Left cardiac atrium (tissue), 4 donors: Measurements from ENCODE around the gene PPP1R12B. TPM values are rescaled to one million over a fixed set of nuclear protein-coding genes. Genes with fewer than 3 reads are reported as not detected.
"Not testable (repeated sequence)": the region's sequence is repeated elsewhere in the genome, so short reads cannot be mapped to it uniquely, and the experiment has no call there.

Experiments
- ATAC-seq, 2 donors: fragments of 200-7000 bp; cut with Tn5 transposase; one replicate each; pipeline ENCODE4 v1.9.1; 2020; ENCODE audit warnings: mild to moderate bottlenecking in 2 of 2, moderate library complexity in 2 of 2
- DNase-seq: peaks from one replicate; pipeline ENCODE4 v3.0.0-alpha.2; 2020
- intact Hi-C, 2 donors: fragments of 100-400 bp; cut with DNase I; formaldehyde crosslinking; loops; one replicate each; pipeline versions ENCODE4 v1.14.1 to v1.15.1; 2022 to 2023
- total RNA-seq, 2 donors: library from RNA; stranded (reverse); fragmentation: NEBNext Ultra II Directional; extraction: Animal tissue kit (Norgen Biotek cat#: 25700); gene quantifications; one replicate each; pipeline ENCODE4 v1.2.1, GENCODE V29; 2021
- donor health status: DM: no; HTN: yes; CAD: no.
- donor health status: DM: no; HTN: yes; CAD: no; lungs with severe emphysema.
- donor health status: DM: yes; HTN: yes; CAD: no.
- donor health status: Dilated cardiomyopathy.

The PPP1R12B gene
- total RNA-seq, 2 donors from 2014 or later = 416 to 465 TPM

DNA sequence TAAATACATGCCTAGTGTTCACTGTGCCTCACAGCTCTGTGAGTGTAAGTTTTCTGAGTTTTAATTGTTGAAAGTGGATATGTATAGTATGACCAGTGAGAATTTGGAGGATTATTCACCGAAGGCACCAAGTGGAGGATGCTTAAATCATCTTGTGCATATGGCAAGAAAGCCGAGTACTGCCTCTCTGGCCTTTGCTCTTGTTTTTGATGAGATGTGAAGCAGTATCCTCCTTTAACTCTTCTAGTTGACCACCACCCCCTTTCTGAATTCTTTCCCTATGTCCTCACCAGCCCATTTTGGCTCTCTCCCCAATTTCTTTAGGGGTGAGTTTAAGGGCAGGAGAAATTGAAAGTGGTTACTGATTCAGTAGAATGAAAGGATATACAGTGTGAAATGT is 231.3 kb downstream of the PPP1R12B start:
- no peak for DNase-seq
- intact Hi-C loops = loop anchor here (10.0 kb wide), 1 partner anchor 75 kb away; no protein-coding TSS in a partner anchor
- peak in 1 of 2 donors; percentile 58 for ATAC-seq

DNA sequence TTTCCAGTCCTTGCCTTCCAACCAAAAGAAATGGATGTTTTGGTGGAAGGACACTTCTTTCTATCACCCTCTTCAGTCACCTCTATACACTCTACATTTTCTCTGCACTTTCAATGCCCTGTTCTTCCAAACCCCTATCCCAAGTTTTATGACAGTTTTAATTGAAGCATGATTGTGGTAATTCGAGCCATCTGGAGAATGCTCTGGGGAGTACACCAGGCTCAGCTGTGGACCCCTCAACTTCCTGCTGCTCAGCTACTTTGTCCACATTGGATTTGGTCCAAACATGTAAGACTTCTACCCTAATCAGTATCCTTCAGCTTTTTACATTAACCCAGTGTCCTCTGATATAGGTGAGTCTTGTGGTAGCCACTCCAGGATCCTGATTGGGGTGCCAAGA is 232.1 kb downstream of the PPP1R12B start:
- ATAC-seq = no peak
- DNase-seq = no peak
- intact Hi-C loops = no loop called here

DNA sequence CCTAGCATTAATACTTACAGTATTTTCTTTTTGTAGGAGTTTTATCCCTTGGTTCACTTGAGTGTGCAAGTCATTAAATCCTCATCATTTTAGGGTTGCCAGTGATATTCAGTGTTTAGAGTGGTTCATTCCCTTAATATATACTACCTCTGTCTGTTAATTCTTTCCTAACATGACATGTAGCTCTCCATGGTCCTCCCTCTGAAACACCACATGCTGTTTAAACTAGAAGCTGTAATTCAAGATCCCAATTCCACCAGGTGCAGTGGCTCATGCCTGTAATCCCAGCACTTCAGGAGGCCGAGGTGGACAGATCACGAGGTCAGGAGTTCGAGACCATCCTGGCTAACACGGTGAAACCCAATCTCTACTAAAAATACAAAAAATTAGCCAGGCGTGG is 233.9 kb downstream of the PPP1R12B start:
- ATAC-seq, DNase-seq, intact Hi-C loops: not testable (repeated sequence)

- DNase-seq (no peak), ATAC-seq (no peak)
- intact Hi-C loops = no loop called here
Observed at GRCh38 chr1:202584707-202585589, 236.4 kb downstream of the PPP1R12B start.

GRCh38 chr1:202585590-202585933 is 237.1 kb downstream of the PPP1R12B start:
- intact Hi-C loops = no loop called here
- ATAC-seq (no peak), DNase-seq (no peak)

- intact Hi-C loops = no loop called here
- DNase-seq (peak; percentile 47), ATAC-seq (no peak)
Observed at GRCh38 chr1:202586018-202586821, 237.7 kb downstream of the PPP1R12B start.

- no peak for ATAC-seq
- no peak for DNase-seq
- intact Hi-C loops = no loop called here
Observed at GRCh38 chr1:202586871-202587270, 238.4 kb downstream of the PPP1R12B start.

DNA sequence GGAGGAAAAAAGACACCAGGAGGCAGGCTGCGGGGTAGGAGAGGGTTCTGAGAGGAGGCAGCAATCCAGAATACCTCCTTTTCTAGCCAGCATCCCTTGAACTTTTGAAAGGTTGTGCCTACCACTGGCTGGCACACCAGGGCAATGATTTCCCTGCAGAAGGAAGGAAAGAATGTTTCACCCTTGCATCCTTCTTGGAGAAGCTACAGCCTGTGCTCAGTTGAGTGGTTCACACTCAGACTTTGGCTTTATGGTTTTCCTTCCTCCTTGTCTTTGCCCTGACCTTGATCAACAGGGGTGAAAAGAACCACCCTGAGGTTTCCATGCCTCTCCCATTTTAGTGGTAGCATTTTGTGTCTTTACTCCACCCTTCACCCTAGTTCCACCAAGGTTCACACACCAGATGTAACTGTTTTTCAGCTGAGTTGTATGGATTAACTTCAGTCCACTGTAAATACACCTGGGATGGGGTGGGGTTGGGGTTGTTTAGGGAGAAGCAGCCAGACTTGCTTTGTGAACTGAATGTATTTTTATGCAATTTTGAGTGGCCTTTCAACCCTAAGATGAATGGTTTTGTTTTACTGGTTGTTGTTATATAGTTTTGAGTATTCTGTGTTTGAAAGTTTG is 239.5 kb downstream of the PPP1R12B start:
- DNase-seq (no peak), ATAC-seq (no peak)
- intact Hi-C loops = no loop called here

- ATAC-seq = peak in 1 of 2 donors; percentile 52
- no peak for DNase-seq
- intact Hi-C loops = no loop called here
Observed at GRCh38 chr1:202588503-202589189, 240.1 kb downstream of the PPP1R12B start.

- peak; percentile 90 for DNase-seq
- intact Hi-C loops = no loop called here
- peak; percentile 92 to 94 for ATAC-seq
Observed at GRCh38 chr1:202589190-202589930, 240.9 kb downstream of the PPP1R12B start.

- DNase-seq = no peak
- ATAC-seq = no peak
- intact Hi-C loops = no loop called here
Observed at GRCh38 chr1:202590126-202590525, 241.6 kb downstream of the PPP1R12B start.

- ATAC-seq (no peak), DNase-seq (no peak)
Observed at GRCh38 chr1:202590975-202591411, 242.5 kb downstream of the PPP1R12B start.

DNA sequence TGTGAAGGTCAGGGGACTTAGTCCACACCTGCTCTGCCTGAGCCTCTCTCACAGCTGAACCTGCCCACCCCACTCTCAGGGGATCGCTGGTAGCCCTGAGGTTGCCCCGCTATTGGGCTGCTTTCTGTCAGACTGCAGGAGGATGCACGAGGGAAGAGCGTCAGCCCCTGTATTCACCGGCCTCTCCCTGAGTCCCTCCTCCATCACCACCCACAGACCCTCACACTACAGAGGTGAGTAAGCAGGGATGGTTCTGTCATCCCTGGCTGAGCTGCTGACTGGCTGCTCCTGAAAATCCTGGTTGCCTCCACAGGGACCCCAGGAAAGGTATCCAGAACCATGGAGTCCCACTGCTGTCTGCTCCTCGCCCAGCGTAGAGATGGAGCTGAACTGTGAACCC is 243.0 kb downstream of the PPP1R12B start:
- no peak for ATAC-seq
- DNase-seq = no peak
- intact Hi-C loops = no loop called here

More at GRCh38 chr1:202590975-202591411, 242.5 kb downstream of the PPP1R12B start:
- intact Hi-C loops = no loop called here

GRCh38 chr1:202592146-202592545 is 243.6 kb downstream of the PPP1R12B start:
- ATAC-seq (no peak), DNase-seq (no peak)
- intact Hi-C loops = no loop called here

- ATAC-seq (no peak), DNase-seq (no peak)
- intact Hi-C loops = no loop called here
Observed at GRCh38 chr1:202593845-202594244, 245.3 kb downstream of the PPP1R12B start.

DNA sequence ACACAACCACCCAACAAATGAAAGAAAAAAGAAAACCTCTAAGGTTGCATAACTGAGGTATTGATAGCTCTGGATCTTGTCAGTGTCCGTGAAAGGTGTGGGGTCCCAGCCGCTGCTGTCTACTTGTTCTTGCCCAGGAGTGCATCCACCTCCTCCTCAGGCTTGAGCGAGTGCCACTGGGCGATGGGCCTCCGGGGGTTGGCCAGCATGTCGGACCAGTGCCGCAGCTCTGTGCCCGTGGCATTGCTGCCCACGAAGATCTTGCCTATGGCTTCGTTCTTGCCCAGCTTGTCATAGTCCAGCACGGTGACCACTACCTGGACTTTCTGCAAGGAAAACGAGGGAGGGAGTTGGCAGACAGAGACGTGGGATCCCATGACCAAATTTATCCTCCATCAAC is 248.1 kb downstream of the PPP1R12B start:
- ATAC-seq (no peak), DNase-seq (no peak)
- intact Hi-C loops = no loop called here

GRCh38 chr1:202597090-202597761 is 248.7 kb downstream of the PPP1R12B start:
- intact Hi-C loops = no loop called here
- DNase-seq (no peak), ATAC-seq (no peak)
